ENCODE measurements around the gene UBXN11. TPM values are rescaled to one million over a fixed set of nuclear protein-coding genes. Genes with fewer than 3 reads are reported as not detected.
"Not testable (repeated sequence)": the region's sequence is repeated elsewhere in the genome, so short reads cannot be mapped to it uniquely, and the experiment has no call there.

The UBXN11 gene
- total RNA-seq, 2 donors from 2014 or later: 12.2 to 14.8 TPM

DNA sequence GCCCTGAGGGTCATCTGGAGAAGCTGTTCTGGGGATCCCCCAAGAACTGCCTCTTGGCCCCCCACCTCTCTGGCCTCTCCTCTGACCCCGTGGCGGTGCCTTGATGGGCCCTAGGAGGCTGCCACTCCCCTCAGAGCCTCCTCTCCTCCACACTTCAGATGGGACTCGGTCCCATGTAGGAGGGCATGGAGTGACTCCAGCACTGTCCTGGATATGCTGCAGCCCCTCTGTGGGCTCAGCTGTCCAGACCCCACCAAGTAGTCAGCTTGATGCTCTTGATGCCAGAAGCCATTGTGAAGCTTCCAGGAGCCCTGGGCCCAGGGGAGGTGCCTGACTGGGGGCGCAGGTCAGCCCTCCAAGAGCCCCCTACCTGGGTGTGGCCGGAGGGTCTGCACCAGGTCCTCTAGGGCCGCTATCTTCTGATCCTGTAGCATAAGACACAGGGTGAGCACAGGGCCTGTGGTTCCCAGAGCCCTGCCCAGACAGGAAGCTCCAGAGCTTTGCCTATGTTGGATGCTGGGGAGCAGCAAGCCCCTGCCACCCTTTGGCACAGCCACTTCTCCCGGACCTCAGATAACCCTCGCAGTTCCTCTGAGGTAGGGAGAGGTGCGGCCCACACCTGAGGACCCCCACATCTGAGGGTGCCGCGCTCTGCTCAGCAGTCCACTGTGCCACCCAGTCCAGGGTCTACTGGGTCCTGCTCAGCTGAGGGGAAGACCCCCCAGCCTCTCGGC lies 9.2 kb downstream of the UBXN11 start:
- 93 to 96% methylated on average over 8 to 12 of the region's 12 CpGs for WGBS, 2 donors
- Histone ChIP-seq H3K36me3 (replicated peaks in 1 of 2; ENCODE audit: insufficient read depth in 1 of 2, low read depth in 2 of 2) (no peaks in the 10 kb centered on the region), H3K9me3 (no peaks in the 10 kb centered on the region), H3K4me1 (no peaks in the 10 kb centered on the region), H3K4me3 (no peak overlapping the region), H3K27me3 (no peaks in the 10 kb centered on the region), H3K27ac (no peak overlapping the region)
- TF ChIP-seq POLR2A (IDR thresholded peaks at IDR 0.05): no peak
- TF ChIP-seq, protein P1, sequence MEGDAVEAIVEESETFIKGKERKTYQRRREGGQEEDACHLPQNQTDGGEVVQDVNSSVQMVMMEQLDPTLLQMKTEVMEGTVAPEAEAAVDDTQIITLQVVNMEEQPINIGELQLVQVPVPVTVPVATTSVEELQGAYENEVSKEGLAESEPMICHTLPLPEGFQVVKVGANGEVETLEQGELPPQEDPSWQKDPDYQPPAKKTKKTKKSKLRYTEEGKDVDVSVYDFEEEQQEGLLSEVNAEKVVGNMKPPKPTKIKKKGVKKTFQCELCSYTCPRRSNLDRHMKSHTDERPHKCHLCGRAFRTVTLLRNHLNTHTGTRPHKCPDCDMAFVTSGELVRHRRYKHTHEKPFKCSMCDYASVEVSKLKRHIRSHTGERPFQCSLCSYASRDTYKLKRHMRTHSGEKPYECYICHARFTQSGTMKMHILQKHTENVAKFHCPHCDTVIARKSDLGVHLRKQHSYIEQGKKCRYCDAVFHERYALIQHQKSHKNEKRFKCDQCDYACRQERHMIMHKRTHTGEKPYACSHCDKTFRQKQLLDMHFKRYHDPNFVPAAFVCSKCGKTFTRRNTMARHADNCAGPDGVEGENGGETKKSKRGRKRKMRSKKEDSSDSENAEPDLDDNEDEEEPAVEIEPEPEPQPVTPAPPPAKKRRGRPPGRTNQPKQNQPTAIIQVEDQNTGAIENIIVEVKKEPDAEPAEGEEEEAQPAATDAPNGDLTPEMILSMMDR (IDR thresholded peaks at IDR 0.05): no peak
- intact Hi-C loops (cut with DNase I): no loop called here
- no peak for ATAC-seq
- DNase-seq: no peak

DNA sequence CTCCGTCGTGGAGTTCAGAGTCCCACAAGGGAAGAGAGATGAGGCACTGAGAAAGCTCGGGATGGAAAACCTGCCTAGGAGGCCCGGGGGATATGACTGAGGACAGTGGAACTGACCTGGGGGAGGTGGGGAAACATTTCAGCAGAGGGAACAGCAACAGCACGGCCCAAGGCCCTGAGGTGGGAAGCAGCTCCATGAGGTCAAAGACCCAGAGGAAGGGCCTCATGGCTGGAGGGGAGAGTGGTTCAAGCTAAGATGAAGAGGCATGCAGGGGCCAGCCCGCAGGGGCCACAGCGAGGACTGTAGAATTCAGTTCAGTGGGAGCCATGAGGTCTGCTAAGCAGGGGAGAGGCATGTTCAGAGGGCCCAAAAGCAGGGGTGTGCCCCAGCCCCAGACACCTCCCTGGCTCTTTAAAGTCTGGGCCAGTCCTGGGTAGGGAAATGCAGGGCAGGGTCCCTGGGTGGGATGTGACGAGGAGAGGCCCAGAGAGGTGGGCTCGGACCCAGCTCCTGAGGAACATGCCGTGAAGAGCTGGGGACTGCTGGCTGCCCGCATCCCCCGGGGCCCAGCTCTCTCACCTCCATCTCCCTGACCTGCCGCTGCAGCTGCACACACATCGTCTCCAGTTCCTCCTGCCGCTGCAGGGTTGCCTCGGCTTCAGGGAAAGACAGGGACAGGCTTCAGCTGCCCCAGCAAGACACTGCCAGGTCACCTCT lies 9.9 kb downstream of the UBXN11 start:
- ATAC-seq: no peak
- Histone ChIP-seq H3K36me3 (replicated peaks in 1 of 2; ENCODE audit: insufficient read depth in 1 of 2, low read depth in 2 of 2) (no peaks in the 10 kb centered on the region), H3K27me3 (no peaks in the 10 kb centered on the region), H3K4me1 (no peaks in the 10 kb centered on the region), H3K4me3 (no peak overlapping the region), H3K27ac (no peak overlapping the region), H3K9me3 (no peaks in the 10 kb centered on the region)
- no peak for DNase-seq
- TF ChIP-seq, protein P1 (IDR thresholded peaks at IDR 0.05): no peak
- no peak for TF ChIP-seq POLR2A (IDR thresholded peaks at IDR 0.05)
- intact Hi-C loops (cut with DNase I): no loop called here
- WGBS, 2 donors: 77 to 87% methylated on average over 7 to 16 of the region's 16 CpGs

DNA sequence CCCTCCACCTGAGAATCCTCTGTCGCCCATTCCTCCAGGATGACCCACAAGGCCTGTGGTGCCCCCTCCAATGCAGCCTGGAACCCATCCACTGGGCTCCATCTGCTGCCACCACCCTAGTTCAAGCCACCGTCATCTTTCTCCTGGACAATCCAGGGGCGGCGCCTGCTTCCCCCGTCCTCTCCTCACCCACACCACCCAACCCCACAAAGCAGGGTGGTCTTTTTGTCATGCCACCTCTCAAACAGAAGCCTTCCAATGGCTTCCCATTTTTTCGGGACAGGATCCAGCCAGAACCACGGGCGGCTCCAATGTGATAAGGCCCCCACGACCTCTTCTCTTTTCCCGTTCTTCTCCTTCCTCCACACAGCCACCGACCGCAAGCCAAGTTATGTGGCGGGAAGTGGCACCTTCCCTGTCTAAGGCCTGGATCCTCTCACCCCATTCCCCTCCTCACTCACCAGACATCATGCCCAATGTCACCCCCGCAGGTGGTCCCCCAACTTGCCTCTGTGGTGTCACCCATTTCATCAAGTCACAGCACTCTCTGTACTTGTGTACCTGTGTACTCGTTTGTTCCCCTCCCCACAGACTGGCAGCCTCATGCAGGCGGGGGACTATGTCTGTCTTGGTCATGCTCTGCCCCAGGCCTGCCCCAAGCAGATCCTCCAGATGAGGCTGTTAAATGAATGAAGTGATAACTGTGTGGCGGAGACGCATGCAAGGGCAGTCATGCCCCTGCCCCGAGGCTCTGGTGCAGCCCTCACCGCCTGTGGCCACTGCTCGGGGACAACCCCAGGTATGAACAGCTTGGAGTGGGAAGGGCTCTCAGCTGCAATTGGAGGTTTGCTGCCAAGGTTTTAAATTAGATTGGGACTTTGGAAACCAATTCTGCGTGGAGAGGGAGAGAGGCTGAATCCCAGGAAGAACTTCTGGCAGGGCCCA lies 11.0 kb downstream of the UBXN11 start:
- H3K4me1 ChIP-seq: no peaks in the 10 kb centered on the region
- WGBS, 2 donors: 87 to 88% methylated on average over 16 to 22 of the region's 22 CpGs
- no peaks in the 10 kb centered on the region for H3K36me3 ChIP-seq (replicated peaks in 1 of 2; ENCODE audit: insufficient read depth in 1 of 2, low read depth in 2 of 2)
- no peak overlapping the region for H3K27ac ChIP-seq
- ATAC-seq (no peak), DNase-seq (no peak)
- no peak for TF ChIP-seq POLR2A (IDR thresholded peaks at IDR 0.05)
- TF ChIP-seq, protein P1 (IDR thresholded peaks at IDR 0.05): no peak
- intact Hi-C loops (cut with DNase I): no loop called here
- H3K9me3 ChIP-seq: no peaks in the 10 kb centered on the region
- H3K4me3 ChIP-seq: no peak overlapping the region
- H3K27me3 ChIP-seq: no peaks in the 10 kb centered on the region

DNA sequence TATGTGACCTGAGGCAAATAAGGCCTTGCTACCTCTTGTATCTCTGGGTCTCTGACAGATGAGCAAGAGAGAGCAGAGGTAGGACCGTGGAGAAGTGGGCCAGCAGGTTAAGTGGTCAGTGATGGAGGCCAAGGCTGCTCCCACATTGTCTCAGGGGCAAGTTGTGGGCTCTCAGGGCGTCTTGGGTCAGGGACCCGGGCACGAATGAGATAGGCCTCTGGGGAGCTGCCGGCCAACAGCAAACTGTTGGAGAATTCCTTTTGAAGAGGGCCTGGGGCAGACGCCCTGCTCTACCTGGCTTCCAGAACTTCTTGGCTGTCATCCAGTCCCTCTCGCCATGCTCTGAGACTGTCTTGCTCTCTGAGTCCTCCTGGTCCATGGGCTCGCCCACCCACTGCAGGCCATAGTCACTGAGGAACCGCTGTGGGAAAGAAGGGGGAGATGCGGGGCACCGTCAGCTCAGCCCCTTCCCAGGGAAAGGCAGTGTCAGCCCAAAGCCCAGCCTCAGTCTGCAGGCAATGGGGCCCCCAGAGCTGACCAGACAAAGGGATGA lies 12.4 kb downstream of the UBXN11 start:
- no peak for DNase-seq
- 79% methylated on average over 7 to 11 of the region's 11 CpGs for WGBS, 2 donors
- intact Hi-C loops (cut with DNase I): no loop called here

DNA sequence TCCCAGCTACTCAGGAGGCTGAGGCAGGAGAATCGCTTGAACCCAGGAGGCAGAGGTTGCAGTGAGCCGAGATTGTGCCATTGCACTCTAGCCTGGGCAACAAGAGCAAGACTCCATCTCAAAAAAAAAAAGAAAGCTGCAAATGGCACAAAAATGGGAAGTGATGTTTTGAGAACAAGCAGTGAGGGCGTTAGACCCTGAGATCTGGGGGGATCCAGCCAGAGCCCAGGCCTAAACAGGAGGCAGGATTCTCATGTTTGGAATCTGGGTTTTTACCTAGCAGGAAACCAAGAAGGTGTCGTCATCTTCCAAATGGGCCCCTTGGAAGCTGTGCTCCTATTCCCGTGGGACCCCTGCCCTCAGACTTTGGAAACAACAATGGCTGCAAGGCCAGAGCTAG lies 13.7 kb downstream of the UBXN11 start:
- H3K36me3 ChIP-seq (replicated peaks in 1 of 2; ENCODE audit: insufficient read depth in 1 of 2, low read depth in 2 of 2); H3K27me3 ChIP-seq; H3K4me1 ChIP-seq; H3K4me3 ChIP-seq; H3K27ac ChIP-seq; H3K9me3 ChIP-seq; ATAC-seq; DNase-seq; intact Hi-C loops (cut with DNase I): not testable (repeated sequence)
- whole genome bisulfite sequencing, 2 donors: 72 to 95% methylated on average over 4 to 5 of the region's 5 CpGs

More for the DNA sequence above, 12.4 kb downstream of the UBXN11 start:
- TF ChIP-seq POLR2A (IDR thresholded peaks at IDR 0.05): no peak
- TF ChIP-seq, protein P1 (IDR thresholded peaks at IDR 0.05): no peak
- Histone ChIP-seq H3K27me3 (no peaks in the 10 kb centered on the region), H3K27ac (no peak overlapping the region), H3K9me3 (no peaks in the 10 kb centered on the region), H3K4me3 (no peak overlapping the region), H3K36me3 (replicated peaks in 1 of 2; ENCODE audit: insufficient read depth in 1 of 2, low read depth in 2 of 2) (no peaks in the 10 kb centered on the region), H3K4me1 (no peaks in the 10 kb centered on the region)
- no peak for ATAC-seq

All from body of pancreas (tissue), 4 donors.